ENCODE results near the gene ARHGEF28.

DNA sequence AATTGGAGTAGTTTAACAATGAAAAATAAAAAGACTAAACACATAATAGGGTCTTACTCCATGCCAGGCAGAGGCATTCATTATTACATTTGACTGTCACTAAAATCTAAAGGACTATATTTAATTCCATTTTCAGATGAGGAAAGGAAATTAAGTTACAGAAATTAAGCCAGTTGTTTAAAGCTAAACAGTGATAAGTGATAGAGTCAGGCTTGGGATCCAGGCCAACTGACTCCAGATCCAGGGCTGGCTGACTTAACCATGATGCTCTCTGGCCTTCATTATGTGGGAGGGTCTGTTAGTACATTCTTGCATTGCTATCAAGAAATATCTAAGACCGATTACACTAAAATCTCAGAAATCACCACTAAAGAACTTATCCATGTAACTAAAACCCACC, 107.2 kb downstream of the ARHGEF28 start:
- no peak for TF ChIP-seq SIN3A (IDR thresholded peaks at IDR 0.05; ENCODE audit: borderline replicate concordance, low read depth, low read length)
- no peak for TF ChIP-seq SOX6 (IDR thresholded peaks at IDR 0.05)
- no peak for TF ChIP-seq SOX6 (CRISPR knock-in tag; IDR thresholded peaks at IDR 0.05)
- TF ChIP-seq, protein P1, sequence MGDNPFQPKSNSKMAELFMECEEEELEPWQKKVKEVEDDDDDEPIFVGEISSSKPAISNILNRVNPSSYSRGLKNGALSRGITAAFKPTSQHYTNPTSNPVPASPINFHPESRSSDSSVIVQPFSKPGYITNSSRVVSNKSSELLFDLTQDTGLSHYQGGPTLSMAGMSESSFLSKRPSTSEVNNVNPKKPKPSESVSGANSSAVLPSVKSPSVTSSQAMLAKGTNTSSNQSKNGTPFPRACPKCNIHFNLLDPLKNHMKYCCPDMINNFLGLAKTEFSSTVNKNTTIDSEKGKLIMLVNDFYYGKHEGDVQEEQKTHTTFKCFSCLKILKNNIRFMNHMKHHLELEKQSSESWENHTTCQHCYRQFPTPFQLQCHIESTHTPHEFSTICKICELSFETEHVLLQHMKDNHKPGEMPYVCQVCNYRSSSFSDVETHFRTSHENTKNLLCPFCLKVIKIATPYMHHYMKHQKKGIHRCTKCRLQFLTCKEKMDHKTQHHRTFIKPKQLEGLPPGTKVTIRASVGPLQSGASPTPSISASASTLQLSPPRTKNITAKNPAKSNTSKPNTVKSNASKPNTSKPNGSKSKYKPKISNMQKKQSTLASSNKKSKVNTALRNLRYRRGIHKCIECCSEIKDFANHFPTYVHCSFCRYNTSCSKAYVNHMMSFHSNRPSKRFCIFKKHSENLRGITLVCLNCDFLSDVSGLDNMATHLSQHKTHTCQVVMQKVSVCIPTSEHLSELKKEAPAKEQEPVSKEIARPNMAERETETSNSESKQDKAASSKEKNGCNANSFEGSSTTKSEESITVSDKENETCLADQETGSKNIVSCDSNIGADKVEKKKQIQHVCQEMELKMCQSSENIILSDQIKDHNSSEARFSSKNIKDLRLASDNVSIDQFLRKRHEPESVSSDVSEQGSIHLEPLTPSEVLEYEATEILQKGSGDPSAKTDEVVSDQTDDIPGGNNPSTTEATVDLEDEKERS (CRISPR knock-in tag; IDR thresholded peaks at IDR 0.05): no peak
- no peak for TF ChIP-seq EZH2 (conservative IDR thresholded peaks at IDR 0.05; ENCODE audit: low read depth, low read length)
- no peak for TF ChIP-seq ZBTB20 (CRISPR knock-in tag; IDR thresholded peaks at IDR 0.05; ENCODE audit: borderline replicate concordance, low read depth)
- TF ChIP-seq HOXA7 (CRISPR knock-in tag; IDR thresholded peaks at IDR 0.05): no peak
- TF ChIP-seq POLR2A (IDR thresholded peaks at IDR 0.05; ENCODE audit: insufficient read depth in 1 of 2, low read depth in 2 of 2, low read length in 2 of 2): no peak
